ENCODE measurements around the gene CLCN3. TPM values are rescaled to one million over a fixed set of nuclear protein-coding genes. Genes with fewer than 3 reads are reported as not detected.
"Not testable (repeated sequence)": the region's sequence is repeated elsewhere in the genome, so short reads cannot be mapped to it uniquely, and the experiment has no call there.

CLCN3 gene
- 43.1 TPM for total RNA-seq

DNA sequence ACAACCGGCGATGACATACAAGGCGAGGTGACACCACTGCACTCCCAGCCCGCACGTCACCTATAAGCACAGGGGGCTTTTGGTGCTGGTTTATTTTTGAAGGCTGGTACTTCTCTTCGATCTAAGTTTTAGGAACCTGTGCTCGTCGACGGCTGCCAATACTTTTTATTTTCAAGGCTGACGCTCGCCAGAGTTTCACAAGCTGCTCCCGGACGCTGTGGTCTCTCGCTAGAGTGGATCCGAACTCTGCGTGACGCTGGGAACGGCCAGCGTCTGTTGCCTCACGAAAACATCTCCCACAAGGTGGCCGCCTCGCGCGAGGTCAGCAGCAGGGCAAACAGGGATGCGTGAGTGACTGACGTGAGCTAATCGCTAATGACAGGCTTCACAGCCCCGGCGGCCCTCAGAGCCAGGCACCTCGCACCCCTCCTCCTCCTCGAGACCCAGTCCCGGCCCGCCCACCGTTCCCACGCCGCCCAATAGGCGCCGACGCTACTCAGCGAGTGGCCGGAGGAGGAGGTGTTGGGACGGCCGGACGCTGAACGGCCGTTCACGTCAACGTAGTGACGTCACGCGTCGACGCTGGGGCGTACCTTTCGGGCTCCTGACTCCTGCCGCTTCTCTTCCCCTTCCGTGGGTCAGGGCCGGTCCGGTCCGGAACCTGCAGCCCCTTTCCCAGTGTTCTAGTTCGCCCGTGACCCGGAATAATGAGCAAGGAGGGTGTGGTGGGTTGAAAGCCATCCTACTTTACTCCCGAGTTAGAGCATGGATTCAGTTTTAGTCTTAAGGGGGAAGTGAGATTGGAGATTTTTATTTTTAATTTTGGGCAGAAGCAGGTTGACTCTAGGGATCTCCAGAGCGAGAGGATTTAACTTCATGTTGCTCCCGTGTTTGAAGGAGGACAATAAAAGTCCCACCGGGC, at the start of gene CLCN3:
Gene CLCN3 (plus strand): TSS at position 621 of the 922 bp plus-strand sequence. CDS start 15,351 bp downstream, outside the sequence.
- DNase-seq, result peak; percentile 94

GRCh38 chr4:169571012-169571411, 49.4 kb upstream of the CLCN3 start:
- DNase-seq, result not testable (repeated sequence)

DNA sequence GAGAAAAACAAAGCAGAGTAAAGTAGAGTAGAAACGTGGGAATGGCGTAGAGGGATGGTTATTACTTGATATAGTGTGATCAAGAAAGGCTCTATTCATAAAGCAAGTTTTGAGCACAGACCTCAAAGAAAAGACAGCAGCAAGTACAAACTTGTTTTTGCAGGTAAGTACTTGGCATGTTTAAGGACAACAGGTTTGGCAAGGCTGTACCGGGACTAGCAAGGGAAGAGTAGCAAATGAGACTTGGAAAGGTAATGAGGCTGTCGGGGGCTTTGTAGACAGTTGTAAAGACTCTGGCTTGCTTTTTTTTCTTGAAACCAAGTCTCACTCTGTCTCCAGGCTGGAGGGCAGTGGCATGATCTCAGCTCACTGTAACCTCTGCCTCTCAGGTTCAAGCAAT, 48.9 kb upstream of the CLCN3 start:
- DNase-seq, result no peak

GRCh38 chr4:169573889-169574288, 46.5 kb upstream of the CLCN3 start:
- no peak for DNase-seq

DNA sequence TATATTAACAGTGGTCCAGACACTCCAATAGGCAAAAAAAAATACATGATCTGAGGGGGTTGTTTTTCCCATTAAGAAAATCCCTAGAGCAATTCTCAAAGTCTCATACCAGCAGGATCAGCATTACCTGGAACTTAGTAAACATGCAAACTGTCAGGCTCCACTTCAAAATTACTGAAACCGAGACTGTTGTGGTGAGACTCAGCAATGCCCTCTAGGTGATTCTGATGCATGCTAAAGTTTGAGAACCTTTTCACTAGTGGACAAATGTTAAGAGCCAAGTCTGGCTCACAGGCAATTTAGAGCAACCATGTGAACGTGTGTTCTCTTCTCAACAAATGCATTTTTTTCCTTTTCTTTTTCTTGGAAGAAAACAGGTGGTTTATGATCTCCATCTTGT, 38.2 kb upstream of the CLCN3 start:
- DNase-seq, result no peak

GRCh38 chr4:169582706-169583105, 37.7 kb upstream of the CLCN3 start:
- no peak for DNase-seq

DNA sequence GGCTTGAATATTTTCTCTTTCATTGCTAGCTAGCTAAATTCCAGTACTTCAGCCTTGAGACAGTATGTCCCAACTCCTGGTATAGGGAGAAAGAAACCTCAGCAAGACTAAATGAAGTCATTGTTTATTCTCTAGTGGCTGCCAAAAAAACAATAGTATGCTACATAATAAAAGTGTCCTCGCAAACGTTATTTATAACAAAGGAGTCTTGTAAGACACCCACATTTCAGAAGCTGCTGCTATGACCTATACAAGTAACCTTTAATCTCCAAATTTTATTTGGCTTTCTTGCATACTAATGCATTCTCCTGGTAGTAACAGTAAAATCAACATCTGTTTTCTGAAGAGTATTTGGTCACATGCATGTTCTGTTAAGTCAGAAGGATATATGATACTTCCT, 36.8 kb upstream of the CLCN3 start:
- DNase-seq, result no peak

- no peak for DNase-seq
Measured at GRCh38 chr4:169593050-169593560, 27.3 kb upstream of the CLCN3 start.

GRCh38 chr4:169594560-169595195, 25.7 kb upstream of the CLCN3 start:
- no peak for DNase-seq

DNA sequence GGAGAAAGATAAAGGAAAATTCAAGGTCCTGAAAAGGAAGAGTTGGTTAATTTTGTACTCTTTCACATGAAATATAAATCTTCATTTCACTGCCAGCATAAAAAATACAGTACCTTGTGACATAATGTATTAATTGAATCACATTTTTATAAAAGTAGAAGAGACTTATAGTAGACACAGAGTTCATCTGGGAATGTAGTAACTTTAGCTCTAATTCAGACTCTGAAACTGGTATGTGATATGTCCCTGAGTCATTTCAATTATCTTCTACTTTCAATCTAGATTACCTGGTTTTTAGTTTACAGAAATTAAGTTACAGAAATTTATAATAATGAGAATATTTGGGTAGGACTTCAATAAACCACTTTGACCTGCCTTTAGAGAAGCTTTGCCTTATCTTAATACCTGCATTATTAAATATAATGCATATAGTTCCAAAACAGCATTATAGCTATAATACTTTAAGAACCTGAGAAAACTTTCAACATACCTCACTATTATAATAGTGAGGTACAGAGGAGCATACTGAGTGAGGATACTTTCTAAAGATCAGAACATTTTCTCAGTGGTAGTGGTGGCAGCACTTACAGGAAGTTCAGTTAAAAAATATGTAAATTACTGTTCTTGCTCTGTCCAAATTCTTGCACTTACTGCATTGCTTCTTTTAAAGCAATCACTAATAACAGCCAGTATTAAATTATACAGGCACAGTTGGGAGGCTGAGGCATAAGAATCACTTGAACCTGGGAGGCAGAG, 19.2 kb upstream of the CLCN3 start:
- no peak for DNase-seq

DNA sequence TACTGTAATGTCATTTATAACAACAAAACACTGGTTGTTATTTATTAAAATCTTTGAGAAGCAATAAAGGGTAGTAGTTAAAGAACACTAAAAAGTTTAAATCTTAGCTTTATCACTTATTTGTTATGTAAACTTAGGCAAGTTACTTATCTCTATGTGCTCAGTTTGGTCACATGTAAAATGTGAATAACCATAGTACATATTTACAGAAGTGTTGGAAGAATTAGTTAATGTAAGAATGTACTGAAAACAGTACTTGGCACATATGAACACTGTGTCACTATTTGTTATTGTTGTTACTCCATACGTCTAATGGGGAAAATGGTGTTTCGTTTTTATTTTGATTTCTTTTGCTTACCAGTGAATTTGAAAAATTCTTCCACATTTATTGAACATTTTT, 17.1 kb upstream of the CLCN3 start:
- DNase-seq, result no peak

- DNase-seq, result no peak
Measured at GRCh38 chr4:169604131-169604900, 16.1 kb upstream of the CLCN3 start.

DNA sequence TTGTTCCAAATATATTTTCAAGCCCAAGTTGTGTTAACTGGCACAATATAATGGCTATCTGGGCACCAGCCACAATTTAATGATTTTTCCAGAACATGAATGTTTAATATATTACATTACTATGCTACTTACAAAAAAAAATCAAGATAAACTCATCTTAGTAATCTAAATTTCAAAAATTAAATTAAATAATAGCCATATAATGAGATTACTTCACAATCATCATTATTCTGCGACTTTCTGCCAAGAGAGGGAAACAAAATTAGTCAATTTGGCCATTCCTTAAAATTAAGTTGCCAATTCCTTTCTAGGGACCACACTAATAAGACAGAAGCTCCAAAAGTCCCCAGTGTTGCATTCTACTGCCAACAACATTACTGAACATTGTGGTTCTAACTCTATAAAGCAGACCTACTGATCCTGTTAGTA, 15.5 kb upstream of the CLCN3 start:
- no peak for DNase-seq

- no peak for DNase-seq
Measured at GRCh38 chr4:169611157-169611556, 9.2 kb upstream of the CLCN3 start.

DNA sequence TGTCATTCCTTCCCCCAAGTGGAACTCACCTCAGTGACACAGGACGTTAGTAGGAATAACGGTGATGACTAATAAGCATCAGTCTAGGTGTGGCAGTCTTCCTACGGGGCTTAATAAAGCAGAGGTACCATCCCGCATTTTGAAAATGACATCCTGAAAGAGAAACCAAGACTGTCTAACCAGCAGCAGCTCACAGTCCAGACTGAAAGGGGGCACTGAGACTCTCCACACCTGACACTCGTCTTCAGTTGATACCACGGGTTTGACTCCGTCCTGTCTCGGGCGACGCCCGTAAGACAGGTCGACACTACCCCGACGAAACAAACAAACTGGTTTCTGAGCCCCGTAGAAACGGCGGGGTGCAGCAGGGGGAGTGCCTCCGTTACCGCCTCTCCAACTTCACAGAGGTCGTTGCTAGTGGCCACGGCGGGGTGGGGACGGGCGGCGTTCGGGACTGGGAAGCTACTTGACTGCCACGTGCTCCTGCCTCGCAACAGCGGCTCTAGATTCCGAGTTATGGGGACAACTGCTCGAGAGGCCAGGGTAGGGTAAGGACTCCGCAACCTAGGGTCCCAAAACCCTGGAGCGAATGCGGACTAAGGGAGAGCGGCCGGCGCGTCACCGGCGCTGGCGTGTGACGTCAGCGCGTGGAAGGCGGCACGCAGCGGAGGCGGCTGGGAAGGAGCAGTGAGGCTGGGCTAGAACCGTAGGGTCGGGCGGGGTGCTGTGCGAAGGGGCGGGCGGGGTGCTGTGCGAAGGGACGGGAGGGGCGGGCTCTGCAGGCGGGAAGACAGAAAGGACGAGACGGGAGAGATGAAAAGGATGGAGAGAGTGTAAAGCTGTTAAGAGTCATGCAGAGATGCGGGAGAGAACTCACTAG, 8.1 kb upstream of the CLCN3 start, which contains the start of gene NEK1:
Gene NEK1 (minus strand): TSS at position 593 of the 880 bp plus-strand sequence. CDS start 9,953 bp downstream, outside the sequence.
- DNase-seq, result peak; percentile 84

DNA sequence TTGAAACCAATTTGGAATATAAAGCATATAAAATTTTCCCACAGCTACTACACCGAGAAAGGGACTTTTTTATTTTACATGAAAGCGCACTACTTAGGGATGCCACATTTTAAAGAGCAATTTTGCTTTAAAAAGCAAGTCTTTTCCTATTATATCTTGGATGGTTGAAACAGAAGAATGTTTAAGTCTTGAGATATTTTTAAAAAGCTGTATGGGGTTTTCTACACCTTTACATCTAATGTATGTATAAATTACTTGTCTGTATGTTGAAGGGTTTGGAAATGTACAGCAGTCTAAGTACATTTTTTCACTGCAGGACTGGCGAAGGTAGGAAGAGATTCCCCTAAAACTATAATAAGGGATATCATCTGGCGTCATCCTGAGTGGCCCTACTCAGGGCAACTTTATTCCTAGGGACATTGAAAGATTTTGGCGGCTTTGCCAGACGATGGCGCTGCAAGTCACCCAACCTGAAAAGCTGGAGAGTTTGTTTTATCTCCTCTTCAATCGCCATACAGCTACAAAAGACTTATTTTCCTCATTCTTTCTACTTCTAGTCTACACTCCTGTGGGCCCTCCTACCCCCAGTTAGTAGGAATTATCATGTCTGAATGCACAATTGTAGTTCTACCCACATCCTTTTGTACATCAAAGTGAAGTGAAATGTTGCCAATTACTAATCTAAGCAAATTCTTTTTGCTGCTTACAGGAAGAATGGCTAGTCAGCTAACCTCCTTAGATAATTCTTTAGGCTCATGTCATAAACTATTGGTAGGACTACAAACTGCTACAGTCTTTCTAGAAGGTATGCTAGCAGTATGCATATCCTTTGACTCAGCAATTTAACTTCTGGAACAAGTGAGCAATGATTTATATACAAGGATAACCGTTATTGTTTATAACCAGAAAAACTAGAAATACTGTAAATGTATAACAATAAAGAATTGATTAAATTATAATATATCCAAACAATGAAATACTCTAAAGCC, 7.2 kb upstream of the CLCN3 start:
- peak; percentile 64 for DNase-seq

GRCh38 chr4:169615467-169616106, 4.8 kb upstream of the CLCN3 start:
- no peak for DNase-seq

GRCh38 chr4:169616846-169617245, 3.5 kb upstream of the CLCN3 start:
- DNase-seq, result no peak

- no peak for DNase-seq
Measured at GRCh38 chr4:169617306-169617705, 3.1 kb upstream of the CLCN3 start.

Measured in skin of body (tissue), 2 donors.